ENCODE data around the gene DCHS1.
A peak's percentile ranks its signal among the peaks of the same experiment; 100 is the strongest.

The DCHS1 gene

DNA sequence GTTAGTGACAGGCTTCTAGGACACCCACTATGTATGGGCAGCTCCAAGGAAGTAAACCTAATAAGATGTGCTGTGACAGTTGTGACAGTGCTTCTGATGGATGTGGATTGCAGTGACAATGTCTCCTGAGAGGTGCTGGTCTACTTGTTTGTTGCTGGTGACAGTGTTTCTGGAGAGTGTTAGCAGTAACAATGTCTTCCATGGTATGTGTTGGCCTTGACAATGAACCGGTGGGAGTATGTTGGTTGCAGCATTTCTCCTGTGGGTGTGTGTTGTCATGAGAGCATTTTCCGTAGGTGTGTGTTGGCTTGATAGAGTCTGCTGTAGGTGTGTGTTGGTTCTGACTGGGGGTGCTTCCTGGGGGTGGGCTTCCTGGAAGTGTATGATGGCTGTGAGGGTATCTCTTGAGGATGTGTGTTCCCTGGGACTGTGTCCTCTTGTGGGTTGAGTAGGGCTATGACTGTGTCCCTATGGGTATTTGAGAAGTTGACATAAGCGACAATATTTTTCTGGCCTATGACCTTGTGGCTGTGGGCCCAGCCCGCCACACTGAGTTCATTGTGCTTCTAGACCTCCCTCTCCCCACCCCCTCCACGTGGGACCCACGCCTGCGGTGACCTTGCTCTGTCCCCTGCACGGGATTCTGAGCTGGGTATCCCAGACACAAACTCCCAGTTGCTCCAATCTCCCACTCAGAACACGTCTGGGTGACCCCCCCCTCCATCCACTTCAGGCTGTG is 1.2 kb downstream of the DCHS1 start:
- no peaks in the 10 kb centered on the region for H3K36me3 ChIP-seq (ENCODE audit: control insufficient read depth, insufficient read depth, low read length, severe bottlenecking)
- no peaks in the 10 kb centered on the region for H3K4me1 ChIP-seq (ENCODE audit: control insufficient read depth, insufficient read depth, low read length)
- H3K27me3 ChIP-seq (replicated peaks; ENCODE audit: control insufficient read depth, insufficient read depth, low read length) = peaks cover 40% of the 10 kb centered on the region
- H3K4me3 ChIP-seq (ENCODE audit: low read length) = no peak overlapping the region
- DNase-seq (ENCODE audit: low read depth) = no peak
- no peak overlapping the region for H3K9ac ChIP-seq (ENCODE audit: low read length)
- H3K9me3 ChIP-seq (ENCODE audit: control insufficient read depth, low read length) = no peaks in the 10 kb centered on the region

DNA sequence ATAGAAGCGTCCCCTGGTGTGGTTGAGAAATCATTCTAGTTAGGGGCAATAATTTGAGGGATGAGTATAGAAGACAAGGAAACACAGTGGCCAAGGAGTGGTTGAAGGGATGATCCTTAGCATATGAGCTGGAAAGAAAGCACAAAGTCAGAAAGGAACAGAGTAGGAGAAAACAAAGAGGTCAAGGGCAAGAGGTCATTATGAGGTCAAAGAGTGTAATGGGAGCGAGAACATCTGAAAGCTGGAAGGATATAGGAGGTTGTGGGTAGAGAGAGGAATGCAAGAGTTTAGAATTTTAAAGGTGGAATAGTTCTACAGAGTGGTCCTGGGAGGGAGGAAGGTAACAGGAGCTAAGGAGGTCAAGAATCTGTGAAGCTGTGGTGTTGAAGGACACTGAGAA is 2.0 kb downstream of the DCHS1 start:
- H3K27me3 ChIP-seq (replicated peaks; ENCODE audit: control insufficient read depth, insufficient read depth, low read length) = peaks cover 46% of the 10 kb centered on the region
- no peak for DNase-seq (ENCODE audit: low read depth)
- H3K9ac ChIP-seq (ENCODE audit: low read length) = no peak overlapping the region
- no peaks in the 10 kb centered on the region for H3K4me1 ChIP-seq (ENCODE audit: control insufficient read depth, insufficient read depth, low read length)
- H3K4me3 ChIP-seq (ENCODE audit: low read length) = no peak overlapping the region
- H3K9me3 ChIP-seq (ENCODE audit: control insufficient read depth, low read length) = no peaks in the 10 kb centered on the region
- no peaks in the 10 kb centered on the region for H3K36me3 ChIP-seq (ENCODE audit: control insufficient read depth, insufficient read depth, low read length, severe bottlenecking)

DNA sequence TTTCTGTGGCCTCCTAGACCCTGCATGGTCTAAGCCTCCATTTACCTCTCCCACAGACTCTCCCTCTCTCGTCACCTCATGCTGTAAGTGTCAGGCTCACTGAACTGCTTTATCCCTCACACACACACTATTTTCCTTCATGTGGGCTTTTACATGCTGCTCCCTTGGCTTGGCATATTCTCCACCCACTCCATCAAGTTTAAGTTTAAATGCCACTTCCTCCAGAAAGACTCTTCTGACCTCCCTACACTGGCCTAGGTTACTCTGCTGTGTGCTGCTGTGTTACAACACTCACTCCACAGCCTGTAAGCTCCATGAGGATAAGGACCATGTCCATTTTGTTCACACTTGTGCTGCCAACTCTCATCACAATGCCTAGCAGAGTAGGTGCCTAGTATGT is 2.5 kb downstream of the DCHS1 start:
- H3K4me1 ChIP-seq (ENCODE audit: control insufficient read depth, insufficient read depth, low read length) = no peaks in the 10 kb centered on the region
- no peak for DNase-seq (ENCODE audit: low read depth)
- H3K36me3 ChIP-seq (ENCODE audit: control insufficient read depth, insufficient read depth, low read length, severe bottlenecking) = no peaks in the 10 kb centered on the region
- no peak overlapping the region for H3K4me3 ChIP-seq (ENCODE audit: low read length)
- peaks cover 46% of the 10 kb centered on the region for H3K27me3 ChIP-seq (replicated peaks; ENCODE audit: control insufficient read depth, insufficient read depth, low read length)
- H3K9ac ChIP-seq (ENCODE audit: low read length) = no peak overlapping the region
- no peaks in the 10 kb centered on the region for H3K9me3 ChIP-seq (ENCODE audit: control insufficient read depth, low read length)

DNA sequence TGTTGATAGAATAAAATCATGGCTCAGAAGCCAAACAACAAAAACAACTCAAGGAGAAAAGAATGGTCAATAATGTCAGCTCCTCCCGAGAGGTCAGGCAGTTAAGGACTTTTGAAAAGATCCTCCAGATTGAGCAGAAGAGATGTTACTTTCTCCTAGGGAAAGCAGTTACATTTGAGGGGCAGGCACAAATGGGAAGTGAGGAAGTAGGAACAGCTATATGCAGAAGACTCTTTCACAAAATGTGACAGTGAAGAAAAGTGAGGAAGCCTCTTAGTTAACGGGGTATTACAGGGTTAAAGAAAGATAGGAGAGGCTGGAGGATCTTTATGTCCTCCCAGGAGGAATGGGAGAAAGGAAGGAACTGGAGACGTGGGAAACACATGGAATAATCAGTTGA is 3.4 kb downstream of the DCHS1 start:
- Histone ChIP-seq H3K27me3 (replicated peaks; ENCODE audit: control insufficient read depth, insufficient read depth, low read length) (peaks cover 46% of the 10 kb centered on the region), H3K9me3 (ENCODE audit: control insufficient read depth, low read length) (no peaks in the 10 kb centered on the region), H3K36me3 (ENCODE audit: control insufficient read depth, insufficient read depth, low read length, severe bottlenecking) (no peaks in the 10 kb centered on the region), H3K4me1 (ENCODE audit: control insufficient read depth, insufficient read depth, low read length) (no peaks in the 10 kb centered on the region), H3K9ac (ENCODE audit: low read length) (no peak overlapping the region), H3K4me3 (ENCODE audit: low read length) (no peak overlapping the region)
- DNase-seq (ENCODE audit: low read depth) = no peak

DNA sequence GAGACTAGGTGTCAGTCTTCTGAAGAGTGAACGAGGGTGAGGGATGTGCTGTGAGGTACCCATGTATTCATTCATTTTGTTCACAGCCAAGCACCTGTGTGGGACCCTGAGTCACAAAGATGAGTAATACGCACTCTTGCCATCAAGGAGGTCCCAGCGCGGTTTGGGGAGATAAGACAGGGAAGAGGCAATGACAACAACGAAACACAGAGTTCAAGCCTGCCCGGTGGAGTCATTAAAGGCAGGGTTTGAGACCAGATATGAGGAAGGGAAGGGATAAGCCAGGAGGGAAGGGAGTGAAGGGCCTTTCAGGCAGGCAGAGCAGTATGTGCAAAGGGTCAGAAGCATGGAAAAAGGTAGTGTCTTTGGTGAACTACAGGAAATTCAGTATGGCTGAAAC is 4.6 kb downstream of the DCHS1 start:
- H3K9me3 ChIP-seq (ENCODE audit: control insufficient read depth, low read length) = no peaks in the 10 kb centered on the region
- DNase-seq (ENCODE audit: low read depth) = no peak

DNA sequence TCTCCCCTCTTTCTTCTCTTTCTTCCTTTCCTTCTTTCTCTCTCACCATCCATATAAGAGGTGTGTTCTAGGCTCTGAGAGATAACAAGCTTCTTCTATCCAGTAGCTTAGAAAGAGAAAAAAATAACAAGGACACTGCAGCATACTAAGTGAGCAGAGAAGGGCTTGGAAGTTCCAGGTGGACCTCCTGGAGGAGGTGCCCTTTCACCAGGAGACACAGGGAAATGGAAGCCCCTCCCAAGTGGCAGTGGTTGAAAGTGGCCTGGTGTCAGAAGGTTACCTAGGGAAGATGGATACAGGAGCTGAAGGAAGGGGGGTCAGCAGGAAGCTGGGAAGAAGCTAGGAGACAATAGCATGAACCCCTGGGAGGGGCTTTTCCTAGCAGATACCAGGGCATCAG is 5.5 kb downstream of the DCHS1 start:
- Histone ChIP-seq H3K27me3 (replicated peaks; ENCODE audit: control insufficient read depth, insufficient read depth, low read length) (peaks cover 52% of the 10 kb centered on the region), H3K4me3 (ENCODE audit: low read length) (no peak overlapping the region), H3K4me1 (ENCODE audit: control insufficient read depth, insufficient read depth, low read length) (peaks cover 12% of the 10 kb centered on the region), H3K9me3 (ENCODE audit: control insufficient read depth, low read length) (no peaks in the 10 kb centered on the region), H3K9ac (ENCODE audit: low read length) (no peak overlapping the region), H3K36me3 (ENCODE audit: control insufficient read depth, insufficient read depth, low read length, severe bottlenecking) (no peaks in the 10 kb centered on the region)
- DNase-seq (ENCODE audit: low read depth) = no peak

More for the DNA sequence above, 4.6 kb downstream of the DCHS1 start:
- peaks cover 9% of the 10 kb centered on the region for H3K4me1 ChIP-seq (ENCODE audit: control insufficient read depth, insufficient read depth, low read length)
- no peak overlapping the region for H3K4me3 ChIP-seq (ENCODE audit: low read length)
- no peaks in the 10 kb centered on the region for H3K36me3 ChIP-seq (ENCODE audit: control insufficient read depth, insufficient read depth, low read length, severe bottlenecking)
- H3K9ac ChIP-seq (ENCODE audit: low read length) = no peak overlapping the region
- peaks cover 46% of the 10 kb centered on the region for H3K27me3 ChIP-seq (replicated peaks; ENCODE audit: control insufficient read depth, insufficient read depth, low read length)

DNA sequence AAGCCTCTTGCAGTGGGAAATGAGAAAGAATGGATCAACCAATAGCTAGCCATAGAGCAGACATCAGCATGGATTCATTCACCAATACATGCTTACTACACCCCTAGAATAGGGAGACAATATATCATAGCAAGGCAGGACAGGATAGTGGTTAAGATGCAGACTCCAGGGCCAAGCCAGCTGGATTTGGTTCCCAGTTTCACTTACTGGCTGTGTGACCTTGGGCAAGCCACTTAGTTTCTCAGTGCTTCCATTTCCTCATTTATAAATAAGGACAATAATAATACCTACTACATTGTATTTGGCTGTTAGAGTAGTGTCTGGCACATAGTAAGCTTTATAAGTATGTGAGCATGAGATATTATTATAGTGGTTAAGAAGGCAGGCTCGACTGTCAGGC is 7.1 kb downstream of the DCHS1 start:
- DNase-seq (ENCODE audit: low read depth) = no peak
- Histone ChIP-seq H3K4me1 (ENCODE audit: control insufficient read depth, insufficient read depth, low read length) (peaks cover 12% of the 10 kb centered on the region), H3K36me3 (ENCODE audit: control insufficient read depth, insufficient read depth, low read length, severe bottlenecking) (no peaks in the 10 kb centered on the region), H3K27me3 (replicated peaks; ENCODE audit: control insufficient read depth, insufficient read depth, low read length) (peaks cover 52% of the 10 kb centered on the region), H3K9ac (ENCODE audit: low read length) (no peak overlapping the region), H3K9me3 (ENCODE audit: control insufficient read depth, low read length) (no peaks in the 10 kb centered on the region), H3K4me3 (ENCODE audit: low read length) (no peak overlapping the region)

DNA sequence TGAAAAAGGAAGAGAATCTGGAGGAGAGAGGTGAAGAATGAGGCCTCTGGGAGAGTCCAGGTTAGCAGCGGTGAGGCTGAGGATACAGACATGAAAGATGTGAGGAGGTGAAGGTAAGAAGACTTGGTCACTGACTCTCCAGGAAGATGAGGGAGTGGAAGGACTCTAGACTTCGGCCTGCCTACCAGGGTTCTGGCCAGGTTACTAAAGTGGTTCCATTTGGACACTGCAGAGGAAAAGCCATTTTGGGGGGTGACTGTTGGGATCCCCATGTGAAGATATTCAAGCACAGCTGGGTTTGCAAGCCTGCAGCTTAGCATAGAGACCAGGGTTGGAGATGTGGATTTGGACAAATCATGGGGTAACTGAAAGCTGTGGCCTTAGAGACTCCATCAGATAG is 7.8 kb downstream of the DCHS1 start:
- Histone ChIP-seq H3K4me1 (ENCODE audit: control insufficient read depth, insufficient read depth, low read length) (peaks cover 12% of the 10 kb centered on the region), H3K4me3 (ENCODE audit: low read length) (no peak overlapping the region), H3K27me3 (replicated peaks; ENCODE audit: control insufficient read depth, insufficient read depth, low read length) (peaks cover 59% of the 10 kb centered on the region), H3K9me3 (ENCODE audit: control insufficient read depth, low read length) (no peaks in the 10 kb centered on the region), H3K36me3 (ENCODE audit: control insufficient read depth, insufficient read depth, low read length, severe bottlenecking) (no peaks in the 10 kb centered on the region), H3K9ac (ENCODE audit: low read length) (no peak overlapping the region)
- no peak for DNase-seq (ENCODE audit: low read depth)

DNA sequence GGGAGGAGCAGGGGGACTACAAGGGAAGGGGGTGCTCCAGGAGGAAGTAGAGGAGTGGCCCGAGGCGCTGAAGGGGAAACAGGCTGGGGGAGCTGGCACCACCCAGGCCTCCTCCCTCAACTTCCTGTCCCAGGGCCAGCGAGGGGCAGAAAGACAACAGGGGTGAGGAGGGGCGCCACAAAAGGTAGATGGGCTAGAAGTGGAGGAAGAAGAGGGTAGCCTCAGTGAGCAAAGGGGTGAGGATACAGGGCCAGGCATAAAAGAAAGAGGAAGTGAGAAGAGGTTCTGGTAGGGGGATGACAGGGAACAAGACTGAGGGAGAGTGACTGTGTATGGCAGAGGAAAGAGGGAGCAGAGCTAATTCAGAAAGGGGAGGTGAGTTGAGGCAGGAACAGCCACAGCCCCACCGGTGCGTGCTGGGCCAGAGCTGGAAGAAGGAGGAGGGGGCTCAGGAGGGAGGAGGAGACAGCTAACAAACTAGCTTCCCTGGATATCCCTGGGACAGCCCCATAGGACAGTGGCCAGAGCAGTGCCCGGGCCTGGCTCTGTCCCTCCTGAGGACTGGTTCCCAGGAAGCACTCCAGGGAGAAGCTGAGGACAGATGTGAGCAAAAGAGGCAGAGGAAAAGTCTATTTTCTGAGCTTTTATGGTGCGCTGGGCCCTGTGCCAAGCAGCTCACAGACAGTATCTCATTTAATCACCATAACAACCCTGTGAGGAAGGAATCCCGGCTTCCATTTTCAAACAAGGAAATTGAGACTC is 8.5 kb downstream of the DCHS1 start:
- Histone ChIP-seq H3K4me3 (ENCODE audit: low read length) (no peak overlapping the region), H3K4me1 (ENCODE audit: control insufficient read depth, insufficient read depth, low read length) (peaks cover 12% of the 10 kb centered on the region), H3K9ac (ENCODE audit: low read length) (no peak overlapping the region), H3K27me3 (replicated peaks; ENCODE audit: control insufficient read depth, insufficient read depth, low read length) (peaks cover 58% of the 10 kb centered on the region), H3K36me3 (ENCODE audit: control insufficient read depth, insufficient read depth, low read length, severe bottlenecking) (no peaks in the 10 kb centered on the region), H3K9me3 (ENCODE audit: control insufficient read depth, low read length) (no peaks in the 10 kb centered on the region)
- peak; percentile 50 for DNase-seq (ENCODE audit: low read depth)

DNA sequence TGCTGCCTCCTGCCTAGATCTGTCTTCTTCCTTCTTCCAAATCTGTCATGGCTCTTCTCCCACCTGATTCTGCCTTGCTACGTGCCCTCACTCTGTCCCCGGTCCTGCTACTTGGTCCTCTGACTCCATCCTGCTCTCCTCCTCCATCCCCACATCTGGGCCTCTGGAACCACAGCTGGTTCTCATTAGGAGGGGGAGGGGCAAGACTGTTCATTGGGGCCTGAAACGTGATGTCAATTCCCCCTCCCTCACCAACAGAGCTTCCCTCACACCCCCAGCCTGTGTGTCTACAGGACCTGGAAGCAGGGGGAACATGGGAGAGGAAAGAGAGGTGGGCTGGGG is 9.1 kb downstream of the DCHS1 start:
- Histone ChIP-seq H3K9ac (ENCODE audit: low read length) (no peak overlapping the region), H3K36me3 (ENCODE audit: control insufficient read depth, insufficient read depth, low read length, severe bottlenecking) (no peaks in the 10 kb centered on the region), H3K9me3 (ENCODE audit: control insufficient read depth, low read length) (no peaks in the 10 kb centered on the region), H3K27me3 (replicated peaks; ENCODE audit: control insufficient read depth, insufficient read depth, low read length) (peaks cover 53% of the 10 kb centered on the region), H3K4me3 (ENCODE audit: low read length) (no peak overlapping the region), H3K4me1 (ENCODE audit: control insufficient read depth, insufficient read depth, low read length) (peaks cover 12% of the 10 kb centered on the region)
- peak; percentile 87 for DNase-seq (ENCODE audit: low read depth)

DNA sequence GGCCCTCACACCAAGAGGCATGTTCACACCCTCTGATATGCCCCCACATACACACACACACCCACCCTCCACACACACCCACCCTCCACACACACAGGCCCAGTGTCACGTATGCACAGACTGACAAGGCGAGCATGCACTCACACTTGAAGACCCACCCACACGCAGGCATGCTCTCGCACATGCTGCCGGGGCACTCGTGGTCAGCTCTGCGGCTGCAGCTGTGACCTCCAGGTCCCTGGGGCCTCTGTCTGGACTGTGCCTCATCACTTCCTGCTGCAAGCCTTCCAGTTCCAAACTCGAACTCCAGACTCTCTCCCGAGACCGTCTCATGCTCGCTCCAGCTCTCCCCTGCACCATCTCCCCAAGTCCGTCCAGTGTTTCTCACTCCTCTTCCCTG is 9.5 kb downstream of the DCHS1 start:
- no peak overlapping the region for H3K4me3 ChIP-seq (ENCODE audit: low read length)
- DNase-seq (ENCODE audit: low read depth) = peak; percentile 61
- no peaks in the 10 kb centered on the region for H3K36me3 ChIP-seq (ENCODE audit: control insufficient read depth, insufficient read depth, low read length, severe bottlenecking)
- no peaks in the 10 kb centered on the region for H3K9me3 ChIP-seq (ENCODE audit: control insufficient read depth, low read length)
- peaks cover 12% of the 10 kb centered on the region for H3K4me1 ChIP-seq (ENCODE audit: control insufficient read depth, insufficient read depth, low read length)
- no peak overlapping the region for H3K9ac ChIP-seq (ENCODE audit: low read length)
- H3K27me3 ChIP-seq (replicated peaks; ENCODE audit: control insufficient read depth, insufficient read depth, low read length) = peaks cover 54% of the 10 kb centered on the region
